Measurements from ENCODE around the gene KLHL17.
"Not testable (repeated sequence)": the region's sequence is repeated elsewhere in the genome, so short reads cannot be mapped to it uniquely, and the experiment has no call there.

DNA sequence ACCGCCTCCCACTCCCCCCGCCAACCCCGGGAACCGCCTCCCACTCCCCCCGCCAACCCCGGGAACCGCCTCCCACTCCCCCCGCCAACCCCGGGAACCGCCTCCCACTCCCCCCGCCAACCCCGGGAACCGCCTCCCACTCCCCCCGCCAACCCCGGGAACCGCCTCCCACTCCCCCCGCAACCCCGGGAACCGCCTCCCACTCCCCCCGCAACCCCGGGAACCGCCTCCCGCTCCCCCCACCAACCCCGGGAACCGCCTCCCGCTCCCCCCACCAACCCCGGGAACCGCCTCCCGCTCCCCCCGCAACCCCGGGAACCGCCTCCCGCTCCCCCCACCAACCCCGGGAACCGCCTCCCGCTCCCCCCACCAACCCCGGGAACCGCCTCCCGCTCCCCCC is 16.4 kb downstream of the KLHL17 start:
- not testable (repeated sequence) for TF ChIP-seq EZH2 (IDR thresholded peaks at IDR 0.05; ENCODE audit: insufficient read depth, poor library complexity, severe bottlenecking); EZH2phosphoT487 (IDR thresholded peaks at IDR 0.05; ENCODE audit: insufficient read depth, low read depth)

Measured in GM23248 (cell line).